NCI-H774 (cell line): ENCODE results near the gene P2RX6.
"Not testable (repeated sequence)": the region's sequence is repeated elsewhere in the genome, so short reads cannot be mapped to it uniquely, and the experiment has no call there.

ENCODE experiments used
- DNase-seq: peaks from one replicate; lab custom pipeline; 2025; lab: John Stamatoyannopoulos, UW

Gene P2RX6

GRCh38 chr22:21031545-21032036 lies 16.6 kb downstream of the P2RX6 start:
- no peak for DNase-seq

- DNase-seq: no peak
Observed at GRCh38 chr22:21032037-21032867, 17.3 kb downstream of the P2RX6 start, which contains the start of gene SLC7A4. TSS of gene SLC7A4 (minus strand) at chr22:21032561. CDS start at chr22:21031812, 749 bp downstream.

GRCh38 chr22:21032868-21033688 lies 18.1 kb downstream of the P2RX6 start:
- DNase-seq: no peak

GRCh38 chr22:21033895-21034294 lies 18.9 kb downstream of the P2RX6 start:
- no peak for DNase-seq

- no peak for DNase-seq
Observed at GRCh38 chr22:21034989-21035388, 20.0 kb downstream of the P2RX6 start.

- DNase-seq: no peak
Observed at GRCh38 chr22:21038405-21038804, 23.4 kb downstream of the P2RX6 start.

GRCh38 chr22:21039158-21039557 lies 24.2 kb downstream of the P2RX6 start:
- DNase-seq: not testable (repeated sequence)

GRCh38 chr22:21041937-21042336 lies 27.0 kb downstream of the P2RX6 start:
- DNase-seq: no peak

GRCh38 chr22:21042978-21043859 lies 28.3 kb downstream of the P2RX6 start:
- no peak for DNase-seq

GRCh38 chr22:21043860-21044535 lies 29.0 kb downstream of the P2RX6 start:
- no peak for DNase-seq

GRCh38 chr22:21044931-21045584 lies 30.1 kb downstream of the P2RX6 start:
- DNase-seq: no peak

- peak; percentile 90 for DNase-seq
Observed at GRCh38 chr22:21045585-21046294, 30.8 kb downstream of the P2RX6 start, which contains the start of gene LRRC74B. TSS of gene LRRC74B (plus strand) at chr22:21045946. CDS start at chr22:21045987, 41 bp downstream.

- DNase-seq: no peak
Observed at GRCh38 chr22:21047035-21047661, 32.2 kb downstream of the P2RX6 start.

- peak; percentile 57 for DNase-seq
Observed at GRCh38 chr22:21047730-21048129, 32.8 kb downstream of the P2RX6 start.

GRCh38 chr22:21048448-21048847 lies 33.5 kb downstream of the P2RX6 start:
- DNase-seq: not testable (repeated sequence)

GRCh38 chr22:21048965-21049364 lies 34.0 kb downstream of the P2RX6 start:
- not testable (repeated sequence) for DNase-seq

- no peak for DNase-seq
Observed at GRCh38 chr22:21051145-21051830, 36.3 kb downstream of the P2RX6 start.

GRCh38 chr22:21051831-21052400 lies 37.0 kb downstream of the P2RX6 start:
- DNase-seq: no peak
